HEK293T (cell line): ENCODE data around the gene SMG1.

ENCODE experiments used
- BHLHE40 ChIP-seq: fragments of 450-650 bp; IDR thresholded peaks from 2 replicates; pipeline ENCODE4 v1.6.1; 2016; ENCODE audit warnings: mild to moderate bottlenecking, moderate library complexity, borderline replicate concordance
- FOXK2 ChIP-seq: fragments of 450-650 bp; IDR thresholded peaks from 2 replicates; pipeline ENCODE4 v1.6.1; 2016; ENCODE audit warnings: mild to moderate bottlenecking
- HDGF ChIP-seq: fragments of 450-650 bp; IDR thresholded peaks from 2 replicates; pipeline ENCODE4 v1.6.1; 2017; ENCODE audit warnings: antibody characterized with exemption, borderline replicate concordance
- SP1 ChIP-seq: fragments of 450-650 bp; IDR thresholded peaks from 2 replicates; pipeline ENCODE4 v1.6.1; 2017

DNA sequence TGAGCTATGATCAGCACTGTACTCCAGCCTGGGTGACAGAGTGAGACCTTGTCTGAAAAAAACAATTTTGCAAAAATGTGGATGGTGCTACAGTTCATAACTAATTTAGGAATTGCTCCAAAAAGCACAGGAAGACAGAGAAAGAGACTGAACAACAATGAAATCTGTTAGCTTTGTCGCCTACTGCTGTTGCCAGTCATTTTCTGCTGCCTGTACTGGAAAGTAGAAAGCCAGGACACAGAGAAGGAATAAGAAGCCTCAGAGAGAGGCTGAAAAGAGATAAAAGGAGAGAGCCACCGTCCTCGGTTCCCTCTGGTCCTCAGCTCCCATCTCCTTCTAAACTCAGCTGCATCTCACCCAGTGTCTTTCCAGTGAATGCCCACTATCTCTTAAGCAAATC, 48.9 kb upstream of the SMG1 start:
- TF ChIP-seq FOXK2 (no peak), BHLHE40 (no peak), SP1 (no peak), HDGF (no peak)
